Esophagus squamous epithelium (tissue), 5 donors: Measurements from ENCODE around the gene PITPNM3. TPM values are rescaled to one million over a fixed set of nuclear protein-coding genes. Genes with fewer than 3 reads are reported as not detected.

Source experiments
- DNase-seq: peaks from one replicate; lab custom pipeline; 2025; lab: John Stamatoyannopoulos, UW
- H3K27ac ChIP-seq, 4 donors: fragments of 200-600 bp; sonication (generic); one replicate each; pipeline ENCODE4 v1.5.1; 2016 to 2019; ENCODE audit warnings: mild to moderate bottlenecking in 1 of 4
- H3K27me3 ChIP-seq, 4 donors: fragments of 200-600 bp; sonication (generic); 1 replicate in 3 of 4; 2 replicates in 1 of 4; pipeline versions ENCODE4 v1.5.1 to v1.6.0; 2017 to 2021; ENCODE audit warnings: antibody characterized with exemption in 1 of 4
- H3K36me3 ChIP-seq, 3 donors: fragments of 200-600 bp; sonication (generic); one replicate each; pipeline ENCODE4 v1.5.1; 2016 to 2019
- H3K4me1 ChIP-seq, 3 donors: fragments of 200-600 bp; sonication (generic); one replicate each; pipeline ENCODE4 v1.5.1; 2017 to 2019
- H3K4me3 ChIP-seq, 4 donors: fragments of 200-600 bp; sonication (generic); 1 replicate in 3 of 4; 2 replicates in 1 of 4; pipeline ENCODE4 v1.5.1; 2016 to 2019; ENCODE audit warnings: mild to moderate bottlenecking in 2 of 4, moderate library complexity in 1 of 4
- H3K9me3 ChIP-seq, 3 donors: fragments of 200-600 bp; sonication (generic); one replicate each; pipeline ENCODE4 v1.5.1; 2016 to 2019
- CTCF ChIP-seq, 6 experiments: fragments of 450-650 bp in 4 of 6; fragments of 200-600 bp in 2 of 6; sonication (generic) in 2 of 6; IDR thresholded peaks; one replicate each; pipeline ENCODE4 v1.5.1; 2016 to 2019; ENCODE audit warnings: antibody characterized with exemption in 6 of 6, mild to moderate bottlenecking in 4 of 6, moderate library complexity in 4 of 6
- POLR2A ChIP-seq, 4 donors: fragments of 450-650 bp; IDR thresholded peaks; one replicate each; pipeline ENCODE4 v1.6.1; 2017; ENCODE audit warnings: antibody characterized with exemption in 4 of 4, mild to moderate bottlenecking in 4 of 4, moderate library complexity in 3 of 4
- WGBS, 2 donors: methylation state at CpG; one replicate each; pipeline ENCODE4 v1.1.5; 2018; 5-methylcytosine and 5-hydroxymethylcytosine counted together
- intact Hi-C: fragments of 100-400 bp; cut with DNase I; formaldehyde crosslinking; loops from one replicate; pipeline ENCODE4 v1.15.0; 2022
- total RNA-seq, 4 donors: library from RNA; depleted of rRNA; stranded (reverse); fragments of >200 nt; gene quantifications; one replicate each; pipeline ENCODE4 v1.1.0, GENCODE V29; 2016
- donor health status: DM: yes; HTN: yes; CAD: no.

PITPNM3 gene
- total RNA-seq, 4 donors from 2014 or later = 14.0 to 33.4 (median 21.5) TPM

GRCh38 chr17:6482105-6482455, 74.3 kb downstream of the PITPNM3 start:
- Histone ChIP-seq H3K4me1 (peaks cover 0 to 21% (median under 1%) of the 10 kb centered on the region in 3 donors), H3K4me3 (no peak overlapping the region), H3K36me3 (peaks cover 0 to 79% (median 0%) of the 10 kb centered on the region in 3 donors), H3K27ac (no peak overlapping the region), H3K9me3 (no peaks in the 10 kb centered on the region), H3K27me3 (no peaks in the 10 kb centered on the region)
- DNase-seq = no peak
- WGBS, 2 donors = 88 to 90% methylated on average over 6 of the region's 6 CpGs
- intact Hi-C loops = no loop called here
- TF ChIP-seq CTCF (IDR thresholded peaks at IDR 0.05) (no peak), POLR2A (IDR thresholded peaks at IDR 0.05) (no peak)

DNA sequence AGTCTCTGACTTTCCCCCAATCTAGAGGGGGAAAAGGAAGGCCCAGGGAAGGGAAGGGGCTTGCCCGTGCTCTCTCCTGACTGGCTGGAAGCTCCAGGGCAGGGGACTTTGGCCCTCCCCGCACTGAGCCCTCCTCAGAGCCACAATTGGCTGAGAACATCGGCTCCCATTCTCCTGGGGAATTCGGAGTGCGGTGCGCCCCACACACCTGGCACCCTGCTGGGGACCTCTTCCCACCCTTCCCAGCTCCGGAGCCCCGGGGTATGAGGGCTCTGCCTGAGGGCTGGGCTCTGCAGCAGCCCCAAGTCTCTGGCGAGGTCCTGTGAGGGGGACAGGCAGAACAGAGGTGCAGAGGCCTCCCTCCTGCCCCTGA, 76.1 kb downstream of the PITPNM3 start:
- Histone ChIP-seq H3K9me3 (no peaks in the 10 kb centered on the region), H3K27ac (no peak overlapping the region), H3K36me3 (peaks cover 0 to 75% (median 0%) of the 10 kb centered on the region in 3 donors), H3K4me3 (no peak overlapping the region), H3K4me1 (peaks cover 7 to 38% (median 15%) of the 10 kb centered on the region in 3 donors), H3K27me3 (no peaks in the 10 kb centered on the region)
- 68 to 80% methylated on average over 3 to 8 of the region's 9 CpGs for WGBS, 2 donors
- intact Hi-C loops = no loop called here
- DNase-seq = no peak
- TF ChIP-seq CTCF (IDR thresholded peaks at IDR 0.05) (no peak), POLR2A (IDR thresholded peaks at IDR 0.05) (no peak)

GRCh38 chr17:6479622-6480302, 76.6 kb downstream of the PITPNM3 start:
- DNase-seq = no peak
- 48 to 51% methylated on average over 8 to 10 of the region's 13 CpGs for WGBS, 2 donors
- H3K27me3 ChIP-seq = no peaks in the 10 kb centered on the region
- H3K36me3 ChIP-seq = peaks cover 0 to 70% (median 0%) of the 10 kb centered on the region in 3 donors
- intact Hi-C loops = no loop called here
- H3K4me3 ChIP-seq = no peak overlapping the region
- TF ChIP-seq POLR2A (IDR thresholded peaks at IDR 0.05) (no peak), CTCF (IDR thresholded peaks at IDR 0.05) (no peak)
- H3K4me1 ChIP-seq = peaks cover 12 to 43% (median 19%) of the 10 kb centered on the region in 3 donors
- no peak overlapping the region for H3K27ac ChIP-seq
- H3K9me3 ChIP-seq = no peaks in the 10 kb centered on the region

DNA sequence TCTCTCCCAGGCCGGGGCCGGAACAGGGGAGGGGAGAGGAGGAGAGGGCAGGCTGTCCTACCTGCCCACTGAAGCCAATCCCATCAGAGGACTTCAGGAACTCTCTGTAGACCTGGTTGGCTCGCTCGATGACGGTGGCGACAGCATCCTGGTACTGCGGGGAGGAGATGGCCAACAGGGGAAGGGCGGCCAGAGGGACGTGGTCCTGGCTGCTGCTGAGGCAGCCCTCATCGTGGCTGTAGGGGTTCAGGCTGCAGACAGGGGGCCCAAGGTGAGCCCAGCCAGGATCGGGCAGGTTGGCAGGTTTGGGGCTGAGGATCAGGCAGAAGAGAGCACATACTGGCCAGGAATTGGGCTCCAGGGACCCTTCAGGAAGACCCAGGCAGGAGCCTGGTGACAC, 77.9 kb downstream of the PITPNM3 start:
- TF ChIP-seq POLR2A (IDR thresholded peaks at IDR 0.05) (no peak), CTCF (IDR thresholded peaks at IDR 0.05) (no peak)
- H3K27me3 ChIP-seq = no peaks in the 10 kb centered on the region
- intact Hi-C loops = no loop called here

DNA sequence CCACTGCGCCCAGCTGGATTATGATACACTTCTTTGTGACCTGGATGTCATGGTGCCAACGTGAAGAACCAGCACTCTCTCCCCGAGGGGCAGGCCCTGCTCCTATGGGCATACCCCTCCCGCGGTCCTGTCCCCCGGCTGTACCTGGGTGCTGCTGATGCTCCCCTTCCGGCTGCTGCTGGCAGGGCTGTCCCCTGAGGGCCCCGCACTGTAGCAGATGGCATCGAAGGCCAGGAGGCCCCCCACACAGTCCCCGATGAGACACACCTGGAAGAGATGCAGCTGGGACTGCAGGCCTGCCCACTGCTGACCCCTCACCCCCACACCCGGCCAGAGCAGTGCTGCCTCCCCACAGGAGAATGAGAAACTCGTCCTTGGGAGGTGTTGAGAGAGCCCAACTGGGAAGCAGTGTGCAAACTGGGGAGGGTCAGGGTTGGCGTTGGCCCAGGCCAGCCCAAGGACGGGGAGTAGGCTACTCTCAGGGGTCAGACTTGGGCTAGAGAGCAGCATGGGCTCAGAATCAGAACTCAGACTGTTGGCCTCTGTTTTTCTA, 78.4 kb downstream of the PITPNM3 start:
- TF ChIP-seq POLR2A (IDR thresholded peaks at IDR 0.05) (no peak), CTCF (IDR thresholded peaks at IDR 0.05) (no peak)
- no peaks in the 10 kb centered on the region for H3K27me3 ChIP-seq
- DNase-seq = no peak
- peaks cover 18 to 58% (median 25%) of the 10 kb centered on the region in 3 donors for H3K4me1 ChIP-seq
- 70 to 92% methylated on average over 4 to 6 of the region's 14 CpGs for WGBS, 2 donors
- H3K4me3 ChIP-seq = no peak overlapping the region
- intact Hi-C loops = no loop called here
- no peaks in the 10 kb centered on the region for H3K9me3 ChIP-seq
- peak overlapping the region in 2 of 4 donors; percentile 78 to 82 for H3K27ac ChIP-seq
- peaks cover 0 to 62% (median 0%) of the 10 kb centered on the region in 3 donors for H3K36me3 ChIP-seq

More for the DNA sequence above, 77.9 kb downstream of the PITPNM3 start:
- Histone ChIP-seq H3K36me3 (peaks cover 0 to 68% (median 0%) of the 10 kb centered on the region in 3 donors), H3K4me1 (peaks cover 18 to 52% (median 25%) of the 10 kb centered on the region in 3 donors), H3K9me3 (no peaks in the 10 kb centered on the region), H3K4me3 (no peak overlapping the region), H3K27ac (no peak overlapping the region)
- WGBS, 2 donors = 95 to 100% methylated on average over 2 to 8 of the region's 11 CpGs
- DNase-seq = no peak
